ENCODE data around the gene SHC2. TPM values are rescaled to one million over a fixed set of nuclear protein-coding genes. Genes with fewer than 3 reads are reported as not detected.

The SHC2 gene
- total and polyA plus RNA-seq, 2 donors (not counting 3 experiments of a cell fraction or from before 2014, with no cell fraction given): 7.5 to 11.8 TPM

GRCh38 chr19:371501-372168 is 89.2 kb downstream of the SHC2 start:
- POLR2A ChIA-PET: no interaction called here
- Histone ChIP-seq H4K20me1 (replicated peaks; ENCODE audit: control insufficient read depth, extremely low read depth, insufficient read depth, low read length) (no peaks in the 10 kb centered on the region), H2AFZ (ENCODE audit: low read depth, low read length) (no peak overlapping the region), H3K27ac (ENCODE audit: insufficient read depth, low read depth, low read length) (no peak overlapping the region), H3K9me1 (replicated peaks; ENCODE audit: control insufficient read depth, extremely low read depth, insufficient read depth, low read length) (no peaks in the 10 kb centered on the region), H3K4me3 (replicated peaks in 1 of 3; ENCODE audit: insufficient read depth in 1 of 3, low read depth in 1 of 3, low read length in 3 of 3) (no peak overlapping the region), H3K4me2 (ENCODE audit: insufficient read depth, low read length) (no peak overlapping the region), H3K9ac (replicated peaks; ENCODE audit: extremely low read depth, insufficient read depth, low read length) (no peak overlapping the region), H3K9me3 (replicated peaks; ENCODE audit: control insufficient read depth, insufficient read depth, low read length) (no peaks in the 10 kb centered on the region), H3K36me3 (ENCODE audit: control insufficient read depth in 2 of 2, extremely low read depth in 1 of 2, insufficient read depth in 2 of 2, low read length in 2 of 2) (no peaks in the 10 kb centered on the region), H3K27me3 (ENCODE audit: control insufficient read depth in 2 of 2, insufficient read depth in 2 of 2, low read length in 2 of 2) (peaks cover 0 to 1% of the 10 kb centered on the region in 2 experiments), H3K79me2 (ENCODE audit: control insufficient read depth, insufficient read depth, low read length) (no peaks in the 10 kb centered on the region), H3K4me1 (ENCODE audit: control insufficient read depth, extremely low read depth, insufficient read depth, low read length) (no peaks in the 10 kb centered on the region)
- FAIRE-seq (no peak), DNase-seq (ENCODE audit: low read depth, low spot score) (no peak)
- intact Hi-C loops (cut with micrococcal nuclease): no loop called here
- dilution Hi-C loops (cut with MboI; ENCODE audit: extremely low pct_ligation_motif_present, low sequenced_read_pairs): no loop called here
- CTCF ChIA-PET: no interaction called here
- TF ChIP-seq FOS (IDR thresholded peaks at IDR 0.05; ENCODE audit: borderline replicate concordance, insufficient read depth, low read length) (no peak), POLR2AphosphoS5 (IDR thresholded peaks at IDR 0.05; ENCODE audit: insufficient read depth, low read depth, low read length) (no peak), POLR2A (IDR thresholded peaks at IDR 0.05; ENCODE audit: low read depth, low read length) (no peak)
- BruUV-seq (replicated peaks): no TSS peak

GRCh38 chr19:370641-371330 is 90.0 kb downstream of the SHC2 start:
- DNase-seq (ENCODE audit: low read depth, low spot score): no peak
- H3K9me3 ChIP-seq (replicated peaks; ENCODE audit: control insufficient read depth, insufficient read depth, low read length): no peaks in the 10 kb centered on the region
- TF ChIP-seq CTCF (IDR thresholded peaks at IDR 0.05; ENCODE audit: extremely low read depth in 1 of 2, insufficient read depth in 1 of 2, low read depth in 1 of 2, low read length in 2 of 2): no peak
- TF ChIP-seq MYC (IDR thresholded peaks at IDR 0.05; ENCODE audit: low read depth, low read length): no peak
- TF ChIP-seq MAX (IDR thresholded peaks at IDR 0.05; ENCODE audit: insufficient read depth, insufficient read length): no peak
- no peak for TF ChIP-seq GATA2 (IDR thresholded peaks at IDR 0.05; ENCODE audit: insufficient read depth, insufficient read length, low read depth, low read length)
- H3K4me3 ChIP-seq (replicated peaks in 1 of 3; ENCODE audit: insufficient read depth in 1 of 3, low read depth in 1 of 3, low read length in 3 of 3): no peak overlapping the region
- no peaks in the 10 kb centered on the region for H3K79me2 ChIP-seq (ENCODE audit: control insufficient read depth, insufficient read depth, low read length)
- CTCF ChIA-PET: no interaction called here
- H4K20me1 ChIP-seq (replicated peaks; ENCODE audit: control insufficient read depth, extremely low read depth, insufficient read depth, low read length): no peaks in the 10 kb centered on the region
- H3K27me3 ChIP-seq (ENCODE audit: control insufficient read depth in 2 of 2, insufficient read depth in 2 of 2, low read length in 2 of 2): peaks cover 0 to 4% of the 10 kb centered on the region in 2 experiments
- H3K27ac ChIP-seq (ENCODE audit: insufficient read depth, low read depth, low read length): no peak overlapping the region
- H3K9ac ChIP-seq (replicated peaks; ENCODE audit: extremely low read depth, insufficient read depth, low read length): no peak overlapping the region
- H2AFZ ChIP-seq (ENCODE audit: low read depth, low read length): no peak overlapping the region
- intact Hi-C loops (cut with micrococcal nuclease) (no loop called here), dilution Hi-C loops (cut with MboI; ENCODE audit: extremely low pct_ligation_motif_present, low sequenced_read_pairs) (no loop called here)
- no peaks in the 10 kb centered on the region for H3K4me1 ChIP-seq (ENCODE audit: control insufficient read depth, extremely low read depth, insufficient read depth, low read length)
- POLR2A ChIA-PET: interaction anchor here (0.6 kb wide), 1 partner anchor 22 kb away, joined by 3 read pairs; no protein-coding TSS in a partner anchor
- no peak for FAIRE-seq
- BruUV-seq (replicated peaks): no TSS peak
- no peaks in the 10 kb centered on the region for H3K9me1 ChIP-seq (replicated peaks; ENCODE audit: control insufficient read depth, extremely low read depth, insufficient read depth, low read length)
- H3K36me3 ChIP-seq (ENCODE audit: control insufficient read depth in 2 of 2, extremely low read depth in 1 of 2, insufficient read depth in 2 of 2, low read length in 2 of 2): no peaks in the 10 kb centered on the region
- no peak overlapping the region for H3K4me2 ChIP-seq (ENCODE audit: insufficient read depth, low read length)

Data from endothelial cell of umbilical vein (primary cell).